IPS-NIHi7 (cell line): Measurements from ENCODE around the gene SEMA5B.

ENCODE experiments used
- DNase-seq: peaks from one replicate; pipeline ENCODE4 v3.0.0; 2012; ENCODE audit warnings: mixed read lengths; ENCODE audit errors: extremely low spot score

Gene SEMA5B

DNA sequence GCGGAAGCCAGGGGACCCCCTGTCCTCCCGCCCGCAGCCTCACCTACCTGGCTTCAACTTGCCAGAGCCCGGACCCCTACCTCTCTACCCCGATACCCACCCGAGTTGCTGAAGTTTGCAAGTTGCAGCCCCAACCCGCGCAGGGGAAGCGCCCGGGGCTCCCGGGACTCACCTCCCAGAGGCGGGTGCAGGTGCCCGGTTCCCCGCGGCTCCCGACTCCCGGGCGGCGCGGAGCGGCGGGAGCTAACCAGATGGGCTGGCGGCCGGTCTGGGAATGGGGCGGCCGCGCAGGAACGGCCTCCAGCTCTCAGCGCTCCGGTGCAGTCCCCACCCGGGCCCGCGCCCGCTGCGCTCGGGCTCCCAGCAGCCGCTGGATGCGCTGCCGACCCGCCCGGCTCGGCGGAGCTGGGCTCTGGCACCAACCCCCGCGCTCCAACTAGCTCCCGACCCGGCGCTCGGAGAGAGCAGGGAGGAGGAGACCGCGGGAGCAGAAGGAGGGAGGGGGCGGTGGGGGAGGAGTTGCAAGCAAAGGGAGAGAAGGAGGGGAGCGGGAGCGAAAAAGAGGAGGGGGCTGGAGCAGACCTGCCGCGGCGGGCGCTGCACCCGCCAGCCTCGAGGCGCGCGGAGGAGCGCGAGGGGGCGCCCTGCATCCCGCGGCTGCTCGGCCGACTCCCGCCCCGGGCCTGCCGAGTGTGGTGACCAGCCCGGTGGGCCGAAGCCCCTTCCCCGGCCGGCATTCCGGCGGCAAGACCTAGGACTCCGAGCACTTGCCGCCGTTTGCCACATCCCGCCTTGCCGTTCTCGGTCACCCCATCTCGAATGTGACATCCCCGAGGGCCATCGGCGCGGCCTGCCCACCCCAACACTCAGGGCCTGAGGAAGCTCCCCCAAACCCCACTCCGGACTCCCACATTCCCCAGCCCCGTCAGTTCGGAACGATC is at the start of gene SEMA5B:
TSS of gene SEMA5B (minus strand) at position 472 of the 941 bp plus-strand sequence. CDS start 66,500 bp downstream, outside the sequence.
- DNase-seq, result peak; percentile 79

- DNase-seq, result no peak
These were observed 49.2 kb upstream of the SEMA5B start for GRCh38 chr3:123076496-123077418.

DNA sequence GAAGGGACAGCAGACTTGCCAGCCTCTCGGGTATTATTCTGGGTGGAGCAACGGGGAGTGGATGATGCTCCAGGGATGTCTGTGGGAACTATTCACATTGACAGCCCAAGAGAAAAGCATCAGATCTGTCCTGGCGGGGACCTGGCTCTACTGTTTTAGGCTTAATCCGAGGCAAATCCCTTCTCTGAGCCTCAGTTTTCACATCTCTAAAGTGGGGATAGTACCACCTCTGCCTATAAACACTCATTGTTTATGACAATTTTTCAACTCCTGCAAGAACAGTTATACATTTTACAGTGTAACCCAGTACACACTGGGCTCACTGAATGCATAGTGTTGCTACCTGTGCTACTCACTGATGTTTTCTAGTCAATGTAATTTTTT is 48.5 kb upstream of the SEMA5B start:
- DNase-seq, result no peak

DNA sequence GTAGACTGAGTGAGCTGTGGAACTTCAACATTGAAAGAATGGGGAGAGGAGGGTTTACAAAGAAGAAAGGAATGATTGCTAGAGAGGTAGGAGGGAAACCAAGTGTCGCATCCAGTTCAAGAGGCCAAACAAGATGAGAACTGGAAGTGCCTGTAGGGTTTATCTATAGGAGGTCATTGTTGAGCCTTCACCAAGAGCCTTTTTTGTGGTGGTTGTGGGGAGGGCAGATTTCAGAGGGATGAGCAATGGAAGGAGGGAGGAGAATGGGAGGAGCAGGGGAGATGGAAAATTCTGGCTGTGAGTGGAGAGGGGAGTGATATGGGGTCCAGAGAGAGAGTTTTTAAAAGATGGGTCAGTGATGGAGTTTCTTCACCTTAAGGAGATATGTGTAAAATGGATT is 47.8 kb upstream of the SEMA5B start:
- DNase-seq, result no peak

DNA sequence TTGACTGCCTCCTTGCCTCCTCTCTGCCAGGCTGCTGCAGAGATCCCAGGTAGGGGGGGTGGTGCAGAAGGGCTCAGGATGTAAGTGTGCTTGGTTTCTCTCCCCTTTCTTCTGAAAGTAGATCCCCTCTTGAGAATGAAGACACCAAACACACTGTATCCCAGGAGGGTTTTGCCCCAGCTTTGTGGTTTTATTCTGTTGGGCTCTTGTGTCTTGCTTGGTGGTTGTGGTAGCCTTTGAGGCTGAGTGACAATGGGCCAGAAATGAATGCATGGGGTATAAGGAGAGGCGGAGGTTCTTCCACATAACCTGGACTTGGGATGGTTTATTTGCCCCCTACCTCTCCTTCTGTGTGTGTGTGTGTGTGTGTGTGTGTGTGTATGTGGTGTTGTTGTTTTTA is 45.0 kb upstream of the SEMA5B start:
- DNase-seq, result no peak

- no peak for DNase-seq
These were observed 44.6 kb upstream of the SEMA5B start for GRCh38 chr3:123072152-123072551.

GRCh38 chr3:123071581-123071980 is 44.0 kb upstream of the SEMA5B start:
- DNase-seq, result no peak

DNA sequence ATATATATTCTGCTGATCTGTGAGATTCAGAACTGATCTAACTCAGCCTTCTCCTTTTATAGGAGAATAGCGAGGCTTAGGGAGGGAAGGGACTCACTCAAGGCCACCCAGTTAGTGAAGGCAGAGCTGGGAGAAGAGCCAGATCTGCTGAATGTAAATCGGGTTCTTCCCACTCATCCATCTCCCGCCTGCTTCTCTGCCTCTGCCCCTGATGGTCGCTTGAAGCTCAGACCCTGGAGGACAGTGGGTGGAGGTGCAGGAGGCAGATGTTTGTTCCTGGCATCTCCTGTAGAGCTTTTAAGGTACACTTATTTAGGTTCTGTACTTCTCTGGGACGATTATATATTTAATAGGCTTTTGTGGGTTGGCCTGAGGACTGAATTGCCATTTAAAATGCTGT is 43.6 kb upstream of the SEMA5B start:
- peak; percentile 63 for DNase-seq

DNA sequence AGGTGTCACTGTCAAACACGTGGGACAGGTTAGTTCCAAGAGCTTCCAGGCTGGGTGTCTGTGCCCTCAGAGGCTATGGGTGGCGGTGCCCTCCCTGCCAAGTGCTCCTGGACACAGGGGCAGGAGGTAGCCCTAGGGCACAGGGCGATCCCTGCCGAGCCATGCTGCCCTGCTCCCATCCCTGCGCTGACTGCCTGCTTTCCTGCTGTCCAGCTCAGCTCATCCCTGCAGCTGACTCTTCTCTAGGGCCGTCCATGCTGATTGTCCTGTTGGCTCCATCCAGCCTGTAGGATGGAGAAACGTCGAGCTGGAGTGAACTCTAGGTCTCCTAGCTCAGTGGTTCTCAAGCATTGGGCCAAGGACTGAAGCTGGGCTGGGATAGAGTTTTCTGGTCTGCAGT is 42.9 kb upstream of the SEMA5B start:
- DNase-seq, result no peak

DNA sequence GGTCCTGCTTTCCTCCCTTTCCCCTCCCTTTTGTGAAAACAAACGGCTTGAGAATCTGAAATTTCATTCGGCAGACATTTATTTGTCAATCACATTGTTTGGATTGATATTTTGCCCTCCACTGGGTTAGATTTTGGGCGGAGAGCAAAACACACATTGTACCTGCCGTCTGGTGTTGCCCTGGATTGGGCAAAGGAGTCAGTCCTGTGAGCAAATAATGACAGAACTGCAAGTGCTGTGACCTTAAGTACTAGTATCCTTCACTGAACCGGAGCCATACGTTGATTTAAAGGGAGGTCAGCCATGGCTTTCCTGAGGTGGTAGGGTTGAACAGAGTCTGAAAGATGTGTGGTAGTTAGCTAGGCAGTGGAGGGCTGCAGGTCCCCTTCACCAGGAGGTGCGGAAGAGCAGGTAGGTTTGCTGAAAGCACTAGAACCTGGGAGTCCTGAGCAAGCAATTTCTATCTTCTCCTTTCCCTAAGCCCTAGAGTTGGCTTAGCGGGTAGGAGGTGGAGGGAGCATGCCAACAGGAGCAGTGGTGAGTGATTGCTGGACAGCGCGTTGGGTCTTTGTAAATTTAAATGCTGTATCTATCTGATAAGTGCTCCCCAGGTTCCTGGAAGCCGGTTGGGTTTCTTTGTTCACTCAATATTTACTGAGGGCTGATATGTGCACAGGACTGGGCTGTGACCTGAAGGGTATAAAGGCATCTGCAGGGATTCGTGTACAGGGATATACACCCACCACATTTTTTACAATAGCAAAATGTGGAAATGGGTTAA is 41.2 kb upstream of the SEMA5B start:
- DNase-seq, result no peak

DNA sequence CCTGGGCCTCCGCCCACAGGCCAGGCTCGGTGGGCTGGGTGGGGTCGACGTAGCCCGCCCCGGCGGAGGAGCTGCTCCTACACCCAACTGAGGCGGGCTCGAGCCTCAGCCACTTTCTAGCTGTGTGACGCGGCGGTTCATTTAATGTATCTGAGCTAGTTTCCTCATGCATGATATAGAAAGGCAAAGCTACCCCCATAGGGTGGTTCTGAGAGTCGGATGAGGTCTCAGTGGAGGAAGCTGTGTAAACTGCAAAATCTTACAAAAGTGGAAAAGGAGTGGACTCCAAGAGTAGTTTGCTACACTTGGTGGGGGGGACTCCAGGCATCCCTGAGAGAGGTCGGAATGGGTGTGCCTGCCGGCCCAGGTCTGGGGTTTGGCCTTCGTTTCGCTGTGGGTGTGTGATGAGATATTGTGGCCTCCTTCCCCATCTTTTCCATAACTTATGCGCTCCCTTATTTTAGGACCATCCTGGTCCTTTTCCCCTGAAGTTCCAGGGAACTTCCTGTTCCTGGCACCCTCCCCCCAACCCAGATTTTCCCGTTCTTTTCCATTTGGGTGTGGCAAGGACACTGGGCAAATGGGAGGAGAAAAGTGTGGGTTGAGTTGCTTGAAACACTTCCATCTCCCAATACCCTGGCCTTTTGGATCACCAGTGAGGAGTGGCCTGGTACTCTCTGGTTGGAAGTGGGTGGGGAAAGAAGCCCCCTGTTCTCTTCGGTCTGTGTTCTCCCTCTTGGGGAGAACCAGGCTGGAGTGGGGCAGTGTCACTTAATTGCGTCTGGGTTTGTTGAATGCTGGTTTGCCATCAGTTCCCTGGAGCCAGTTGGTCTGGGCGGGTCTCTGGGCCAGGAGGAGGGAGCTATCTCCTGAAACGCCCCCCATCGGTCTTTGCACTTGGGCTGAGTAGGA is 40.4 kb upstream of the SEMA5B start:
- peak; percentile 72 for DNase-seq

- DNase-seq, result peak; percentile 96
These were observed 39.5 kb upstream of the SEMA5B start, which contains the start of gene PDIA5 for GRCh38 chr3:123066896-123067688. TSS of gene PDIA5 (plus strand) at chr3:123067025. CDS start at chr3:123067165, 140 bp downstream.

GRCh38 chr3:123066599-123066895 is 39.0 kb upstream of the SEMA5B start:
- DNase-seq, result no peak

- no peak for DNase-seq
These were observed 37.4 kb upstream of the SEMA5B start for GRCh38 chr3:123064914-123065313.

- DNase-seq, result no peak
These were observed 36.9 kb upstream of the SEMA5B start for GRCh38 chr3:123064506-123064905.

- no peak for DNase-seq
These were observed 35.5 kb upstream of the SEMA5B start for GRCh38 chr3:123063034-123063433.

- DNase-seq, result no peak
These were observed 34.3 kb upstream of the SEMA5B start for GRCh38 chr3:123061856-123062255.

DNA sequence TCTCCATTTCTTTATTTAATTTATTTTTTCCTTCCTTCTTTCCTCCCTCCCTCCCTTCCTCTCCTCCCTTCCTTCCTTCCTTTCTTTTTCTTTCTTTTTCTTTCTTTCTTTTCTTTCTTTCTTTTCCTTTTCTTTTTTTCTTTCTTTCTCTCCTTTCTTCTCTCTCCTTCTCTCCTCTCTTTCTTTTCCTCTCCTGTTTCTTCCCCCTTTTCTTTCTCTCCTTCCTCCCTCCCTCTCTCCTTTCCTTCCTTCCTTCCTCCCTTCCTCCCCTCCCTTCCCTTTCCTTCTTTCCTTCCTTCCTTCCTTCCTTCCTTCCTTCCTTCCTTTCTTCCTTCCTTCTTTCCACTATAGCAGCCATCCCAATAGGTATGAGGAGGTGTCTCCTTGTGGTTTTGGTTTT is 32.5 kb upstream of the SEMA5B start:
- no peak for DNase-seq

GRCh38 chr3:123058505-123058904 is 30.9 kb upstream of the SEMA5B start:
- no peak for DNase-seq

DNA sequence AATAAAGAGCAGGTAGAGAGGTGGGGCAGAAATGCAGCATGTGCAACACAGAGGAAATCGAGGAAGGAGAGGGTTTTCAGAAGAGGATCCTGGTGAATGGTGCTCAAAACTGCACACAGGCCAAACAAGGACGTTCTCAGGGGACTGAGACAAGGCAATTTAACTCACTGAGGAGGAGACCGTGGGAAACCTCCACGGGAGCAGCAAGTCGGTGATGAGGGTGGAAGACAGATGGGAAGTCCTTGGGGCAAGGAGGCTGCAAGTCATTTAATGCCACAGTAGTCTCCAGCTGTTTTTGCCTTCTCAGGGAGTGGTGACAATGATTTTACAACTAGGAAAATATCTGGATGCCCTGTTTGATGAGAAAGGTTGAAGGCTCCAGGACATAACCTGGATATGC is 27.8 kb upstream of the SEMA5B start:
- DNase-seq, result no peak
